Measurements from ENCODE around the gene LIPA. TPM values are rescaled to one million over a fixed set of nuclear protein-coding genes. Genes with fewer than 3 reads are reported as not detected.

Gene LIPA
- total and polyA plus RNA-seq, 4 donors: 35.3 to 176 (median 75.9) TPM

GRCh38 chr10:89183571-89183970 lies 68.0 kb downstream of the LIPA start:
- no peaks in the 10 kb centered on the region for H3K36me3 ChIP-seq (ENCODE audit: control insufficient read depth in 4 of 4, insufficient read depth in 3 of 4, low read depth in 1 of 4, low read length in 3 of 4)
- peaks cover 0 to 5% (median 0%) of the 10 kb centered on the region in 4 donors for H3K9me3 ChIP-seq (ENCODE audit: control insufficient read depth in 4 of 4, low read length in 3 of 4)
- H3K4me1 ChIP-seq (ENCODE audit: control insufficient read depth in 4 of 4, insufficient read depth in 4 of 4, low read length in 3 of 4): no peaks in the 10 kb centered on the region
- H3K27ac ChIP-seq (ENCODE audit: low read depth in 1 of 2, low read length in 2 of 2): no peak overlapping the region
- no peak overlapping the region for H3K4me3 ChIP-seq (ENCODE audit: low read depth in 1 of 3, low read length in 3 of 3)
- TF ChIP-seq JUND (IDR thresholded peaks at IDR 0.05) (no peak), GABPA (IDR thresholded peaks at IDR 0.05 in 1 of 2, conservative IDR thresholded peaks at IDR 0.05 in 1 of 2) (no peak), YY1 (IDR thresholded peaks at IDR 0.05) (no peak), HNF4A (conservative IDR thresholded peaks at IDR 0.05) (no peak), CTCF (IDR thresholded peaks at IDR 0.05; ENCODE audit: low read depth, low read length, missing input control) (no peak), HNF4G (IDR thresholded peaks at IDR 0.05) (no peak), EGR1 (IDR thresholded peaks at IDR 0.05; ENCODE audit: low read depth in 2 of 2) (no peak), RAD21 (IDR thresholded peaks at IDR 0.05) (no peak), FOXA1 (IDR thresholded peaks at IDR 0.05) (no peak), NR2F2 (IDR thresholded peaks at IDR 0.05) (no peak)
- TF ChIP-seq, protein P1, sequence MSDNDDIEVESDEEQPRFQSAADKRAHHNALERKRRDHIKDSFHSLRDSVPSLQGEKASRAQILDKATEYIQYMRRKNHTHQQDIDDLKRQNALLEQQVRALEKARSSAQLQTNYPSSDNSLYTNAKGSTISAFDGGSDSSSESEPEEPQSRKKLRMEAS (IDR thresholded peaks at IDR 0.05): no peak
- TF ChIP-seq, protein P2, sequence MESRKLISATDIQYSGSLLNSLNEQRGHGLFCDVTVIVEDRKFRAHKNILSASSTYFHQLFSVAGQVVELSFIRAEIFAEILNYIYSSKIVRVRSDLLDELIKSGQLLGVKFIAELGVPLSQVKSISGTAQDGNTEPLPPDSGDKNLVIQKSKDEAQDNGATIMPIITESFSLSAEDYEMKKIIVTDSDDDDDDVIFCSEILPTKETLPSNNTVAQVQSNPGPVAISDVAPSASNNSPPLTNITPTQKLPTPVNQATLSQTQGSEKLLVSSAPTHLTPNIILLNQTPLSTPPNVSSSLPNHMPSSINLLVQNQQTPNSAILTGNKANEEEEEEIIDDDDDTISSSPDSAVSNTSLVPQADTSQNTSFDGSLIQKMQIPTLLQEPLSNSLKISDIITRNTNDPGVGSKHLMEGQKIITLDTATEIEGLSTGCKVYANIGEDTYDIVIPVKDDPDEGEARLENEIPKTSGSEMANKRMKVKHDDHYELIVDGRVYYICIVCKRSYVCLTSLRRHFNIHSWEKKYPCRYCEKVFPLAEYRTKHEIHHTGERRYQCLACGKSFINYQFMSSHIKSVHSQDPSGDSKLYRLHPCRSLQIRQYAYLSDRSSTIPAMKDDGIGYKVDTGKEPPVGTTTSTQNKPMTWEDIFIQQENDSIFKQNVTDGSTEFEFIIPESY (IDR thresholded peaks at IDR 0.05): no peak
- TF ChIP-seq, protein P3, sequence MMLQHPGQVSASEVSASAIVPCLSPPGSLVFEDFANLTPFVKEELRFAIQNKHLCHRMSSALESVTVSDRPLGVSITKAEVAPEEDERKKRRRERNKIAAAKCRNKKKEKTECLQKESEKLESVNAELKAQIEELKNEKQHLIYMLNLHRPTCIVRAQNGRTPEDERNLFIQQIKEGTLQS (IDR thresholded peaks at IDR 0.05): no peak
- DNase-seq (ENCODE audit: low spot score): no peak
- H3K27me3 ChIP-seq (ENCODE audit: control insufficient read depth in 4 of 4, insufficient read depth in 4 of 4, low read length in 3 of 4): no peaks in the 10 kb centered on the region
- no peak overlapping the region for H3K9ac ChIP-seq (ENCODE audit: low read depth in 1 of 2, low read length in 2 of 2)

GRCh38 chr10:89182894-89183293 lies 68.7 kb downstream of the LIPA start:
- no peak for DNase-seq (ENCODE audit: low spot score)

More at GRCh38 chr10:89182894-89183293, 68.7 kb downstream of the LIPA start:
- Histone ChIP-seq H3K4me3 (ENCODE audit: low read depth in 1 of 3, low read length in 3 of 3) (no peak overlapping the region), H3K27ac (ENCODE audit: low read depth in 1 of 2, low read length in 2 of 2) (no peak overlapping the region), H3K4me1 (ENCODE audit: control insufficient read depth in 4 of 4, insufficient read depth in 4 of 4, low read length in 3 of 4) (no peaks in the 10 kb centered on the region), H3K9ac (ENCODE audit: low read depth in 1 of 2, low read length in 2 of 2) (no peak overlapping the region), H3K9me3 (ENCODE audit: control insufficient read depth in 4 of 4, low read length in 3 of 4) (peaks cover 0 to 5% (median 0%) of the 10 kb centered on the region in 4 donors), H3K27me3 (ENCODE audit: control insufficient read depth in 4 of 4, insufficient read depth in 4 of 4, low read length in 3 of 4) (no peaks in the 10 kb centered on the region), H3K36me3 (ENCODE audit: control insufficient read depth in 4 of 4, insufficient read depth in 3 of 4, low read depth in 1 of 4, low read length in 3 of 4) (no peaks in the 10 kb centered on the region)
- 74% methylated on average over 2 of the region's 2 CpGs for WGBS
- TF ChIP-seq FOXA1 (IDR thresholded peaks at IDR 0.05) (no peak), CTCF (IDR thresholded peaks at IDR 0.05; ENCODE audit: low read depth, low read length, missing input control) (no peak), NR2F2 (IDR thresholded peaks at IDR 0.05) (no peak), REST (IDR thresholded peaks at IDR 0.05) (no peak), RAD21 (IDR thresholded peaks at IDR 0.05) (no peak), JUND (IDR thresholded peaks at IDR 0.05) (no peak), HNF4A (conservative IDR thresholded peaks at IDR 0.05) (no peak), HNF4G (IDR thresholded peaks at IDR 0.05) (no peak), GABPA (IDR thresholded peaks at IDR 0.05 in 1 of 2, conservative IDR thresholded peaks at IDR 0.05 in 1 of 2) (no peak), RXRA (IDR thresholded peaks at IDR 0.05) (no peak), TAF1 (conservative IDR thresholded peaks at IDR 0.05) (no peak), YY1 (IDR thresholded peaks at IDR 0.05) (no peak), SP1 (IDR thresholded peaks at IDR 0.05) (no peak)
- TF ChIP-seq, protein P1 (IDR thresholded peaks at IDR 0.05): no peak
- TF ChIP-seq, protein P3 (IDR thresholded peaks at IDR 0.05): no peak
- TF ChIP-seq, protein P2 (IDR thresholded peaks at IDR 0.05): no peak
